Upper lobe of left lung (tissue), 6 donors: ENCODE measurements around the gene LGMN. TPM values are rescaled to one million over a fixed set of nuclear protein-coding genes. Genes with fewer than 3 reads are reported as not detected.
A peak's percentile ranks its signal among the peaks of the same experiment; 100 is the strongest.
"Not testable (repeated sequence)": the region's sequence is repeated elsewhere in the genome, so short reads cannot be mapped to it uniquely, and the experiment has no call there.

Experiments used
- ATAC-seq, 2 donors: fragments of 200-7000 bp; cut with Tn5 transposase; one replicate each; pipeline ENCODE4 v1.9.1; 2022; ENCODE audit warnings: mild to moderate bottlenecking in 2 of 2, moderate library complexity in 2 of 2; ENCODE audit not compliant: low FRiP score in 2 of 2
- DNase-seq, 2 donors: peaks; one replicate each; pipeline ENCODE4 v3.0.0-alpha.2; 2019 to 2020
- H3K27ac ChIP-seq, 4 donors: fragments of 200-600 bp; sonication (generic); one replicate each; pipeline ENCODE4 v1.5.1; 2016 to 2019
- H3K27me3 ChIP-seq, 4 donors: fragments of 200-600 bp; sonication (generic); one replicate each; pipeline ENCODE4 v1.5.1; 2017 to 2019
- H3K36me3 ChIP-seq, 4 donors: fragments of 200-600 bp; sonication (generic); one replicate each; pipeline ENCODE4 v1.5.1; 2016 to 2019
- H3K4me1 ChIP-seq, 4 donors: fragments of 200-600 bp; sonication (generic); one replicate each; pipeline ENCODE4 v1.5.1; 2018 to 2019
- H3K4me3 ChIP-seq, 4 donors: fragments of 200-600 bp; sonication (generic); one replicate each; pipeline ENCODE4 v1.5.1; 2017 to 2019; ENCODE audit warnings: mild to moderate bottlenecking in 2 of 4, moderate library complexity in 1 of 4
- H3K9me3 ChIP-seq, 4 donors: fragments of 200-600 bp; sonication (generic); one replicate each; pipeline ENCODE4 v1.5.1; 2018 to 2019
- CTCF ChIP-seq, 6 experiments: fragments of 450-650 bp in 4 of 6; fragments of 200-600 bp in 2 of 6; sonication (generic) in 2 of 6; IDR thresholded peaks; one replicate each; pipeline ENCODE4 v1.5.1; 2016 to 2019; ENCODE audit warnings: antibody characterized with exemption in 6 of 6
- EP300 ChIP-seq, 4 donors: sonication (generic); formaldehyde crosslinking; IDR thresholded peaks; one replicate each; pipeline ENCODE4 v1.5.1; 2017; ENCODE audit warnings: antibody characterized with exemption in 4 of 4, control low read depth in 2 of 4
- POLR2A ChIP-seq, 4 donors: fragments of 450-650 bp; IDR thresholded peaks; one replicate each; pipeline ENCODE4 v1.5.1; 2016 to 2017; ENCODE audit warnings: antibody characterized with exemption in 4 of 4, mild to moderate bottlenecking in 2 of 4
- POLR2AphosphoS5 ChIP-seq, 2 donors: sonication (generic); formaldehyde crosslinking; IDR thresholded peaks; one replicate each; pipeline ENCODE4 v1.5.1; 2017; ENCODE audit warnings: antibody characterized with exemption in 2 of 2
- WGBS, 2 donors: methylation state at CpG; one replicate each; pipeline ENCODE4 v1.1.5; 2017 to 2018; 5-methylcytosine and 5-hydroxymethylcytosine counted together
- total RNA-seq, 6 donors: library from RNA; depleted of rRNA in 4 of 6; stranded (reverse); fragments of >200 nt in 4 of 6; gene quantifications; one replicate each; pipeline versions ENCODE4 v1.1.0 to v1.2.1, GENCODE V29; 2016 to 2021
- donor health status: DM: no; HTN: no; CAD: no; lungs with moderate emphysema.
- donor health status: DM: no; HTN: yes; CAD: no; lungs with severe emphysema.

The LGMN gene
- total RNA-seq, 6 donors from 2014 or later = 53.4 to 222 (median 123) TPM

- TF ChIP-seq EP300 (IDR thresholded peaks at IDR 0.05) (no peak), POLR2A (IDR thresholded peaks at IDR 0.05) (no peak), CTCF (IDR thresholded peaks at IDR 0.05) (no peak), POLR2AphosphoS5 (IDR thresholded peaks at IDR 0.05) (no peak)
- Histone ChIP-seq H3K36me3 (no peaks in the 10 kb centered on the region), H3K9me3 (no peaks in the 10 kb centered on the region), H3K4me3 (no peak overlapping the region), H3K27me3 (no peaks in the 10 kb centered on the region), H3K4me1 (no peaks in the 10 kb centered on the region), H3K27ac (peak overlapping the region in 1 of 4 donors; percentile 68)
- ATAC-seq (peak in 1 of 2 donors; percentile 66), DNase-seq (no peak)
- WGBS, 2 donors = 81 to 83% methylated on average over 8 of the region's 8 CpGs
These were observed 26.1 kb upstream of the LGMN start for GRCh38 chr14:92774572-92774971.

- no peaks in the 10 kb centered on the region for H3K36me3 ChIP-seq
- no peak for DNase-seq
- peak overlapping the region in 1 of 4 donors; percentile 45 for H3K27ac ChIP-seq
- TF ChIP-seq POLR2AphosphoS5 (IDR thresholded peaks at IDR 0.05) (no peak), POLR2A (IDR thresholded peaks at IDR 0.05) (no peak), EP300 (IDR thresholded peaks at IDR 0.05) (no peak), CTCF (IDR thresholded peaks at IDR 0.05) (no peak)
- no peak overlapping the region for H3K4me3 ChIP-seq
- H3K27me3 ChIP-seq = no peaks in the 10 kb centered on the region
- H3K4me1 ChIP-seq = no peaks in the 10 kb centered on the region
- ATAC-seq = no peak
- WGBS, 2 donors = 54 to 70% methylated on average over 2 of the region's 2 CpGs
- H3K9me3 ChIP-seq = no peaks in the 10 kb centered on the region
These were observed 22.1 kb upstream of the LGMN start for GRCh38 chr14:92770484-92770883.

GRCh38 chr14:92768795-92769194, 20.4 kb upstream of the LGMN start:
- TF ChIP-seq POLR2AphosphoS5 (IDR thresholded peaks at IDR 0.05) (no peak), EP300 (IDR thresholded peaks at IDR 0.05) (no peak), POLR2A (IDR thresholded peaks at IDR 0.05) (no peak), CTCF (IDR thresholded peaks at IDR 0.05) (no peak)
- Histone ChIP-seq H3K4me3 (no peak overlapping the region), H3K9me3 (no peaks in the 10 kb centered on the region), H3K27me3 (no peaks in the 10 kb centered on the region), H3K4me1 (peaks cover 0 to 1% (median 0%) of the 10 kb centered on the region in 4 donors), H3K27ac (peak overlapping the region in 2 of 4 donors; percentile 18 to 35), H3K36me3 (no peaks in the 10 kb centered on the region)
- no peak for ATAC-seq
- 92 to 100% methylated on average over 5 of the region's 5 CpGs for WGBS, 2 donors
- no peak for DNase-seq

GRCh38 chr14:92768236-92768635, 19.8 kb upstream of the LGMN start:
- H3K27ac ChIP-seq = peak overlapping the region in 2 of 4 donors; percentile 18 to 35
- DNase-seq, H3K27me3 ChIP-seq, H3K4me3 ChIP-seq, H3K9me3 ChIP-seq, H3K4me1 ChIP-seq, H3K36me3 ChIP-seq: not testable (repeated sequence)
- peak in 1 of 2 donors; percentile 82 for ATAC-seq
- WGBS, 2 donors = 57% methylated on average over 1 of the region's 1 CpG; no CpG with 5 or more reads in 1 of the 2 donors

GRCh38 chr14:92763666-92764631, 15.5 kb upstream of the LGMN start:
- H3K27ac ChIP-seq, H3K9me3 ChIP-seq, DNase-seq, H3K36me3 ChIP-seq, H3K27me3 ChIP-seq, H3K4me1 ChIP-seq, H3K4me3 ChIP-seq: not testable (repeated sequence)
- WGBS, 2 donors = 59 to 67% methylated on average over 3 to 4 of the region's 5 CpGs
- peak; percentile 30 to 67 for ATAC-seq

GRCh38 chr14:92760524-92760805, 12.0 kb upstream of the LGMN start:
- H3K27ac ChIP-seq = peak overlapping the region in 3 of 4 donors; percentile 35 to 60 (median 57)

More at GRCh38 chr14:92760524-92760805, 12.0 kb upstream of the LGMN start:
- ATAC-seq (no peak), DNase-seq (no peak)
- 61 to 64% methylated on average over 7 of the region's 7 CpGs for WGBS, 2 donors
- no peaks in the 10 kb centered on the region for H3K36me3 ChIP-seq
- TF ChIP-seq POLR2AphosphoS5 (IDR thresholded peaks at IDR 0.05) (no peak), POLR2A (IDR thresholded peaks at IDR 0.05) (no peak), CTCF (IDR thresholded peaks at IDR 0.05) (no peak), EP300 (IDR thresholded peaks at IDR 0.05) (no peak)
- no peaks in the 10 kb centered on the region for H3K9me3 ChIP-seq
- H3K4me1 ChIP-seq = peaks cover 3 to 11% (median 7%) of the 10 kb centered on the region in 4 donors
- H3K4me3 ChIP-seq = peak overlapping the region in 3 of 4 donors; percentile 16 to 23 (median 21)
- no peaks in the 10 kb centered on the region for H3K27me3 ChIP-seq
